ENCODE measurements around the gene DCLRE1C.

The DCLRE1C gene

GRCh38 chr10:14930610-14931009 is 23.3 kb downstream of the DCLRE1C start:
- H3K36me3 ChIP-seq: peaks cover 73 to 98% (median 89%) of the 10 kb centered on the region in 3 donors
- TF ChIP-seq CTCF (IDR thresholded peaks at IDR 0.05): no peak
- no peak overlapping the region for H3K27ac ChIP-seq
- H3K27me3 ChIP-seq: no peaks in the 10 kb centered on the region
- H3K4me1 ChIP-seq: no peaks in the 10 kb centered on the region
- H3K4me3 ChIP-seq: no peak overlapping the region
- DNase-seq: no peak
- intact Hi-C loops (cut with DNase I; ENCODE audit: low total_unique reads): no loop called here
- no peaks in the 10 kb centered on the region for H3K9me3 ChIP-seq

GRCh38 chr10:14926722-14927416 is 27.0 kb downstream of the DCLRE1C start:
- Histone ChIP-seq H3K4me3 (no peak overlapping the region), H3K27me3 (no peaks in the 10 kb centered on the region), H3K27ac (no peak overlapping the region), H3K36me3 (peaks cover 52 to 91% (median 80%) of the 10 kb centered on the region in 3 donors), H3K9me3 (no peaks in the 10 kb centered on the region), H3K4me1 (no peaks in the 10 kb centered on the region)
- intact Hi-C loops (cut with DNase I; ENCODE audit: low total_unique reads): no loop called here
- TF ChIP-seq CTCF (IDR thresholded peaks at IDR 0.05): no peak
- DNase-seq: no peak

- Histone ChIP-seq H3K27ac (no peak overlapping the region), H3K9me3 (no peaks in the 10 kb centered on the region), H3K4me3 (no peak overlapping the region), H3K36me3 (peaks cover 48 to 91% (median 80%) of the 10 kb centered on the region in 3 donors), H3K27me3 (no peaks in the 10 kb centered on the region), H3K4me1 (no peaks in the 10 kb centered on the region)
- no peak for DNase-seq
- intact Hi-C loops (cut with DNase I; ENCODE audit: low total_unique reads): no loop called here
- TF ChIP-seq CTCF (IDR thresholded peaks at IDR 0.05): no peak
Observed at GRCh38 chr10:14926061-14926470, 27.8 kb downstream of the DCLRE1C start.

DNA sequence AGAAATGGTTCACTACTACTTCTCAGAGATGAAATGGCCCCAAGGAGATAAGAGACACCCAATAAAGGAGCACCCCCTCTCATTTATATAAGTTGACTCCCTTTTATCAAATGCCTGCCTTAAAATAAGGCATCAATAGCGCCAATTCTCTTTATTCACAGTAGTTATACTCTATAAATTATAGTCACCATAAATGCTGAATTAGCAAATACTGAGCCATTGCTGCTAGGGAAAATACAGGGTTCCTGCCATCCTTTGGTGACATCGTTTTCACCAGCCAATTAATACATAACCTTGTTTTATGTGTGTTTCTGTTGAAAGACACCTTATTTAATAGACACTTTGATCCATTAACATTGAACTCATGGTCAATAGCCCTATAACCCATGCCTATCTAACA is 28.6 kb downstream of the DCLRE1C start:
- intact Hi-C loops (cut with DNase I; ENCODE audit: low total_unique reads): no loop called here
- DNase-seq: no peak
- Histone ChIP-seq H3K9me3 (no peaks in the 10 kb centered on the region), H3K4me1 (no peaks in the 10 kb centered on the region), H3K27me3 (no peaks in the 10 kb centered on the region), H3K36me3 (peaks cover 46 to 91% (median 80%) of the 10 kb centered on the region in 3 donors), H3K4me3 (no peak overlapping the region), H3K27ac (no peak overlapping the region)
- no peak for TF ChIP-seq CTCF (IDR thresholded peaks at IDR 0.05)

GRCh38 chr10:14924013-14924412 is 29.9 kb downstream of the DCLRE1C start:
- intact Hi-C loops (cut with DNase I; ENCODE audit: low total_unique reads): no loop called here
- DNase-seq: no peak
- Histone ChIP-seq H3K9me3 (no peaks in the 10 kb centered on the region), H3K4me3 (no peak overlapping the region), H3K4me1 (no peaks in the 10 kb centered on the region), H3K27ac (no peak overlapping the region), H3K27me3 (no peaks in the 10 kb centered on the region), H3K36me3 (peaks cover 52 to 91% (median 82%) of the 10 kb centered on the region in 3 donors)
- TF ChIP-seq CTCF (IDR thresholded peaks at IDR 0.05): no peak

Measured in tibial artery (tissue), 4 donors.